HG03066 (cell line): Measurements from ENCODE around the gene SPCS3.
"Not testable (repeated sequence)": the region's sequence is repeated elsewhere in the genome, so short reads cannot be mapped to it uniquely, and the experiment has no call there.

Experiments
- ATAC-seq: cut with Tn5 transposase; IDR thresholded peaks from one replicate; pipeline ENCODE4 v1.9.1; 2021; ENCODE audit warnings: low read depth; ENCODE audit not compliant: unreplicated experiment

SPCS3 gene

DNA sequence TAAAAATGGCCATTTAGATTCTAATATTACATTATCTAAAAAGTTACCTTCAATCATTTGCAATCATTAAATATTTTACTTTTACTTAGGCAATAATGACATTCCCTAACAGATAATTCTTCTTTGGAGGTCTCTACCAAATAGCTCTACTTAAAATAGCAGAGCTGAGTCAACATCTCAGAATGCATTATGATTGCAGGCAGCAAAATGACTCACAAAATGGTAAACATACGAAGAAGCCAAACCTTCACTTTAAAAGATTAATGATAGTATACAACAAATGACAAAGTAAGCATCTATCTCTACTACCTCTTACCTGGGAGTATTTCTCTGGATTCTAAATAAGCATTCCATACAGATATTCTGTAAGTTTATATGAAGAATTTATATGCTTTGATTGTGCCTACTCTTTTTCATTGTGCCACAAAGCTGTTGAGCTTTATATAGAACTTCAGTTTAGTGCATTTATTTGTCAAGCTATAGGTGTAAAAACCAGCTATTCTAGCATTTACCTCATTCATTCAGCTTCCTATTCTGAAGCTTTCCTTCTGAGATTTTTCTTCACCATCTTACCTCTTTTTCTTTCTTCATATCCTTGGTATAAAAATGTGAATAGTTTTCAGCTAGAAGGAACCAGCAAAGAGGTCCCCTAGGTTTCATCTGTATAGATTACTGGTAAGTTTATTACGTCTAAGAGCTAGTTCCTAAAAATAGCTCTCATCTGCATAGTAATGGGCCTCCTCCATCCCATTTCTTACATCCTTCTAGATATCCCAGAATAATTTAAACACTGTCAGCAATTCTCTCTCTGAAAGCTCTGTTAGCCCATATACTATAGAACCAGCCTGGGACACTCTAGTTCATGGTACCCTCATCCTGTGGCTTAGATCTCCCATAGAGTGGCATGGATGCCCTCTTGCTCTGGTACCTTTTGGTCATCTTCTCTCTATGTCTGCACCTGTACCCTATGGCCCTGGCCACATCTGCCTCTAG, 17.2 kb upstream of the SPCS3 start:
- ATAC-seq = no peak

GRCh38 chr4:176303938-176304337, 15.8 kb upstream of the SPCS3 start:
- no peak for ATAC-seq

GRCh38 chr4:176306837-176307665, 12.7 kb upstream of the SPCS3 start:
- ATAC-seq = no peak

GRCh38 chr4:176307666-176307930, 12.2 kb upstream of the SPCS3 start:
- no peak for ATAC-seq

DNA sequence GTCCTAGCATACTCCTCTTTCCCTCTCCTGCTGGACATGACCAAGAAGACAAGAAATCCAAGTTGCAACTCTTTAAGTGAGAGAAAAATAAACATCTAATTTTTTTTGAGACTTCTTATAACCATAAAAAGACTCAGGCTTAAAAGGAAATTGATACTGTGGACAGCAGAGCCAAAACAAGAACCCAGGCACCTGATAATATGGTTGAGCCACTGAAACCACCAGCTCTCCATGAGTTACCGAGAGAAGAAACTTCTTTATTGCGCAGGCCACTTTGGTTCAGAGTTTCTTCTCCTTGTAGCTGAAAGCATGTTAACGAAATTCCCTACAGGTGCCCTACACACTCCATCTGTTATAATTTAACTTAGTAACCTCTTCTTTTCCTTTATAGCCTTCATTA, 11.3 kb upstream of the SPCS3 start:
- peak; percentile 62 for ATAC-seq

- ATAC-seq = peak; percentile 99
These were observed 10.7 kb upstream of the SPCS3 start for GRCh38 chr4:176309046-176309445.

DNA sequence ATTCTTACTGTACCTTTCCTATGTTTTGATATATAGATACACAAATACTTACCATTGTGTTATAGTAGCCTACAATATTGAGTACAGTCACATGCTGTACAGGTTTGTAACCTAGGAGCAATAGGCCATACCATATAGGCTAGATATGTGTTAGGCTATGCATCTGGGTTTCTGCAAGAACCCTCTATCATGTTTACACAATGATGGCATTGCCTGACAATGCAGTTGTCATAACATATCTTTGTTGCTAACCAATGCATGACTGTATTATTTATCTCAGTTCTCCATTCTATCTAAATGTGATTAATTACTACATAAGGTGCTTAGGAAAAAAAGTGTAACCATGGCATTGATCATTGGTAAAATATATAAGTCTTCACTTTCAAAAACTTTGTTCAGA, 10.0 kb upstream of the SPCS3 start:
- ATAC-seq = no peak

GRCh38 chr4:176313596-176314336, 6.0 kb upstream of the SPCS3 start:
- ATAC-seq = no peak

DNA sequence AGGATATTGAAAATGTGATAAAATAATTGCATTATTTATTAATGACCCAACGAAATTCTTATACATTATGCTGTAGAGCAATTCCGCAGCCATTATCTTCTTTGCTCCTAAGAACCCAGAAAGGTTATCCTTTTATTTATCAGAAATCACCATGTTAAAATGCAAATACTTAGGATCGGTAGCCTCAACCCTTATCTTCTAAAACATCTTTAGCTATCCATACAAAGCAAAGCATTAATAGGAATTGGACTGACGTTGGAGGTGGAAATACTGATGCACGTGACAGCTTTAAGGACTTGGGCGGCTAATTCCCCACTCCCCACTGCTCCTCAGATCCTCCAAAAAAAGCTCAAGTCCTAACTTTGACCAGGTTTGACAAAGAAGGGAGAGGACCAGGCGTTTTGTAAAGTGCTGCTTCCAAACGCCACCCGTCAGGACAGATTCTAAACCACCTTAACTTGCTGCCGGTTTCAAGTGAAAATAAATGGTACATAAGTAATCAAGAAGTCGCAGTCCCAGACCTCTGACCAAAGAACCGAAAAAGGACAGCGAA, 539 bp upstream of the SPCS3 start:
- ATAC-seq = no peak

DNA sequence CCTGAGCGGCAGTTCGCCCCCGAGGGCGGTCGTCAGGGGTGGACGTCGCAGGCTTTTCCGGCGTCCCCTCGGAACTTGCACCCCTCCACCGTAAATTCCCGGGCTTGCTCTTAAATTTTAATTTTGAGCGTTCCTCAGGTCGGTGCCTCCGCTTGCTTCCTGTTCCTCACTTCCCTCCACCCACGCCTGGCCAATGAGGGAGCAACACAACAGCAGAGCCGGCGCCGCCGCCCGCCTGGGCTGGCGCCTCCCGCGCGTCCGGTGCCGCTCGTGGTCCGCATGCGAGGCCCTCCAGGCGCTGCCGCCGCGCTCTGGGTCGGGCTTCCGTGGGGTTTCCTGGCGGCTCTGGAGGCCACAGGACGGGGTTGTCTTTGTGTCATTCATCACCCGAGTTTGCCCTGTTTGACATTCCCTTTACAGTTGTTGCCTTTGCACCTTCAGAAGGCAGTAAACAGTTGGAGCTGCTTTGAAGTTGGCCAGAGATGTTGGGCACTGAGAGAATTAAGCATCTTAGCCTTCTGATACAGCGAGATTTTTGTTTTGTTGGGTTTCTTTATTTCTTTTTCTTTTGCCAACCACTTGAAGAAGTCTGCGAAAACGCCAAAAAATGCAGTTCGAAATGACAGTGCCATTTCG, 692 bp downstream of the SPCS3 start:
- peak; percentile 76 for ATAC-seq

- no peak for ATAC-seq
These were observed 1.2 kb downstream of the SPCS3 start for GRCh38 chr4:176320976-176321361.

DNA sequence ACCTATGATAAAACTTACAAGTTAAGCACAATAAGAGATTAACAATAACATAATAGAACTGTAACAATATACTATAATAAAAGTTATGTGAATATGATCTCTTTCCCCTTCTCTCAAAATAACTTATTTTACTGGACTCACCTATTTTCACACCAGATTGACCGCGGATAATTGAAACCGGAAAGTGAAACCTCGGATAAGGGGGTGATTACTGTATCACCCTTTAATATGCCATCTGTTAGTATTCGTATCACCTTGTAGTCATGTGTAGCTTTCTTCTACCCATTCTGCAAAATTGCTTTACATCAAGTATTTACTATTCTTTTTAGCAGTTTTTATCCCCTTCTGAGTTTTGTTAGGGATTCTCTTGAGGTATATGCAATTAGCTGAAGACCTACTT, 1.8 kb downstream of the SPCS3 start:
- no peak for ATAC-seq

DNA sequence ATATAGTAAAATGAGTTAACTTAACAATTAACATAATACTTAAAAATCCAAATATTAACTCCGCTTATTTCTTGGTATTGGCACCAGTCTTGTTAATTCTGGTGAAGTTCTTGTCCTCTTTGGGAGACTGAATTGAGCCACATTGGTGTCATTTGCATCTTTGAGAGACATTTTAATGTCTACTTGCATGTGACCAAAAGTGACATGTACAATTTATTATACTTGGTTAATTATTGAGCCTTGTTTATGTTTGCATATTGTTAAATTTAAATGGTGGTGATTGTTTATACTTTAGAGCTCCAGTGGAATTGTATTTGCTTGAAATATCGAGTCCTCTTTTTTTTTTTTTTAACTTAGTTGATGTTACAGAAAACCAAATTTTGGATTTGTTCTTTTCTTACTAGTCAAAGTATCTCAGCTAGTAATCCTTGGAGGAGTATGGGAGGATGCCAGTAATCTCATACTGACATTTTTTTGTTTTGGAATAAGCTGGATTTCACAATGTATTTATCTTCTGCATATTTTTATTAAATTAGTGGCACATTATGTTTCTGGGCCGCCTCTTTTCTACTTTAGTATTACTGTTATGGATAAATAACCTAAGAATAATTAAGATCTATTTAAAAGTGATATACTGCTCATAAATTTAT, 3.9 kb downstream of the SPCS3 start:
- ATAC-seq = no peak

- not testable (repeated sequence) for ATAC-seq
These were observed 5.1 kb downstream of the SPCS3 start for GRCh38 chr4:176324876-176325275.

DNA sequence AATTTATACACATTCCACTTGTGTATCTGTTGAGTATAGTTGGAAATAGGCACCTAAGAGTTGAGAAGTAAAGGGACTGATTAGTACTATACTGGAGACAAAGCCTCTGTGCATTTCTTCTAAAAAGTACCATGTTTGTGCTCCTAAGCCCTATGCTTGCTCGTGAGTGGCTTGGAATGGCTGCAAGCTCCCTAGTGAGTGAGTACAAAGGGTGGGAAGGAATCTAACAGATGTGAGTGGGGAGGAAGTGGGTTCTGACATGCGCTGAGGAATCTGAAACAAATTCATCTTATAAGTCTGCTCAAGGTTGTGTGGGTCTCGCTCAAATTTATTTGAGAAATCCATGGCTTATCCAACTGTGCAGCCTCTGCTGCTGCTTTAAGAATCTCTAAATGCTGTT, 13.3 kb downstream of the SPCS3 start:
- ATAC-seq = no peak

DNA sequence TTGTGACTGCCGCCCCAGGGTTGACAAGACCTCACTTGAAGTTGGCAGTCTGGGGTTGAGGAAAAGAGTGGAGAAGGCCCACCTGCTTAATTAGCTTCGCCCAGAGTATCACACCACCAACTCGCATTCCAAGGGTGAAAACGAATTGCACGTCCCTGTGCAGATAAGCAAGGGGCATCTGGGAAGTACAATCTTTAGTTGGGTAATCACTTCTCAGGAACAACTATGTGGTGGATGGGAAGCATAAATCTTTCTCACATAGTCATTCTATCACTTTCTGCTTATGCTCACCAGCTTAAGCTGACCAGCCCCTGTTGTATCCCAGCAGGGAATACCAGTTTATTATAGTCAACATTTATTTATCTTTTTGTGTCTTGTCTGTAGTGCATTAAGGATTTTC, 14.3 kb downstream of the SPCS3 start:
- ATAC-seq = no peak

GRCh38 chr4:176335421-176335820, 15.7 kb downstream of the SPCS3 start:
- ATAC-seq = no peak

GRCh38 chr4:176339936-176340761, 20.4 kb downstream of the SPCS3 start:
- no peak for ATAC-seq
